GM18951 (cell line): ENCODE results near the gene FARP1.

ENCODE experiments used
- POLR2A ChIP-seq: IDR thresholded peaks from 4 replicates; pipeline ENCODE4 v1.6.1; 2011; ENCODE audit warnings: mild to moderate bottlenecking; ENCODE audit not compliant: insufficient read length, insufficient read depth; ENCODE audit errors: extremely low read depth
- in situ Hi-C: fragments of 300-500 bp; cut with MboI; formaldehyde crosslinking; loops from one replicate; pipeline ENCODE4 v1.12.0; 2022; ENCODE audit warnings: low sequenced_read_pairs, mixed read lengths, inconsistent platforms; ENCODE audit not compliant: unreplicated experiment

Gene FARP1

GRCh38 chr13:98189841-98190505 lies 47.1 kb downstream of the FARP1 start:
- no peak for TF ChIP-seq POLR2A
- in situ Hi-C loops = no loop called here

- no peak for TF ChIP-seq POLR2A
- in situ Hi-C loops = no loop called here
Measured at GRCh38 chr13:98190889-98191444, 48.1 kb downstream of the FARP1 start.

- in situ Hi-C loops = no loop called here
- TF ChIP-seq POLR2A = no peak
Measured at GRCh38 chr13:98192008-98192407, 49.1 kb downstream of the FARP1 start.

GRCh38 chr13:98195054-98195791 lies 52.3 kb downstream of the FARP1 start:
- in situ Hi-C loops = no loop called here
- no peak for TF ChIP-seq POLR2A

GRCh38 chr13:98198683-98199082 lies 55.8 kb downstream of the FARP1 start:
- no peak for TF ChIP-seq POLR2A
- in situ Hi-C loops = no loop called here

- TF ChIP-seq POLR2A = no peak
- in situ Hi-C loops = no loop called here
Measured at GRCh38 chr13:98199480-98199879, 56.6 kb downstream of the FARP1 start.

DNA sequence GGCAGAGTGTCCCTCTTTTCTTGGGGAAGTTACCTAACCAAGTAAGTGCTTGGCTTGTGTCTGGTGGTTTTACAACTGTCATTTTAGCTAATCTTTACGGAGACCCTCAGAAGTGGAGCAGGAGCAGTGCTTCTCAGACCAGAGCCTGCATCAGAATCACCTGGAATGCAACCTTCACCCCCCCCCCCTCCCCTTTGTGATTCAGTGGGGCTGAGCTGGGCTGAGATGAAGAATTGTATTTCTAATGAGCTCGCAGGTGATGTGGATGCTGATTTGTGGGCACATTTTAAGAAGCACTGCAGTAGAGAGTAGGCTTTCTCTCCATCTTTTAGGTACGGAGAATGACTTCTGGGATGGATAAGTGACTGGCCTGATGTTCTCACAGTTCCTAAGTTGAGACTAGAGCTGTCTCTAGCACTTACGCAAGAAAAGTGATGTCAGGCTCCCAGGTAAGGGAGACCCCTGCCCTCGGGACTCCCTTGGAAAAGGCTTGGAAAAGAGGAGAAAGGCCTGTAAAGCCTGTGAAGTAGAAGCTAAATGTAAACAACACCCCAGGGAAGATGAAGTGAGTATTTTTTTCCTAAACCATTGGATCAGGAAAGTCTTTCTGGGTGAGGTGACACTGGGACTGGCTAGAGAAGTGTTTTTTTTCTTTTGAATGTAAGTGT lies 57.5 kb downstream of the FARP1 start:
- in situ Hi-C loops = no loop called here

GRCh38 chr13:98201189-98201588 lies 58.3 kb downstream of the FARP1 start:
- in situ Hi-C loops = no loop called here
- no peak for TF ChIP-seq POLR2A

More for the DNA sequence above, 57.5 kb downstream of the FARP1 start:
- TF ChIP-seq POLR2A = no peak

DNA sequence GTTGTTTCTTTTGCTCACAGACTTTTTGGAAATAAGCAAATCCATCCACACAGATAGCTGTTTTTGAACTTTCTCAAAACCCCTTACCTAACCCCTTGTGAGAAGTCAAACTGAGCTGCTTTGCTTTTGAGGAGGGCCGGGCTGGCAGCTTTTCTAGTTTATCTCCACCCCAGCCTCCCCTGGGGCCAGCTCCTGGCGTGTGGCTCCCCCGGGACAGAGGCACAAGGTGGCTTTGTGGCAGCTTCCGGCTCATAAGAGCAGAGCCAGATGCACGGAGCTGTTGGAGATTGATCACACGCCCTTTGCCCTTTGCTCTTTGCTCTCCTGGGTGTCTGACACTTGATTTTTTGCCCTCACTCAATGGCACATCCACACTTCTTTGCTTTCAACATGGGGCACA lies 59.1 kb downstream of the FARP1 start:
- in situ Hi-C loops = no loop called here
- no peak for TF ChIP-seq POLR2A

- no peak for TF ChIP-seq POLR2A
- in situ Hi-C loops = no loop called here
Measured at GRCh38 chr13:98203646-98204326, 60.9 kb downstream of the FARP1 start.

DNA sequence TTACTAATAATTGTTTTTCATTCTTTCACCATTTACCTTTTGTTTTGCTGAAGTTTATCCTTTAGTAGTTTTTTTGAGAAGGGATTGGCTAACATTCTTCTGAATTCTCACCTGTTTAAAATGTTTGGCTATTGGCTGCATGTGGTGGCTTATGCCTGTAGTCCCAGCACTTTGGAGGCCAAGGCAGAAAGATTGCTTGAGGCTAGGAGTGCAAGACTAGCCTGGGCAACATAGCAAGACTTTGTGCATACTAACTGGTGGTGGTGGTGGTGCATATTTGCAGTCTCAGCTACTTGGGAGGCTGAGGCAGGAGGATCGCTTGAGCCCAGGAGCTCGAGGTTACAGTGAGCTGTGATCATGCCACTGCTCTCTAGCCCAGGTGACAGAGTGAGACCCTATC lies 61.7 kb downstream of the FARP1 start:
- TF ChIP-seq POLR2A = no peak

GRCh38 chr13:98206946-98207345 lies 64.1 kb downstream of the FARP1 start:
- in situ Hi-C loops = no loop called here
- TF ChIP-seq POLR2A = no peak

More for the DNA sequence above, 61.7 kb downstream of the FARP1 start:
- in situ Hi-C loops = no loop called here

GRCh38 chr13:98207416-98207815 lies 64.5 kb downstream of the FARP1 start:
- in situ Hi-C loops = no loop called here
- no peak for TF ChIP-seq POLR2A

DNA sequence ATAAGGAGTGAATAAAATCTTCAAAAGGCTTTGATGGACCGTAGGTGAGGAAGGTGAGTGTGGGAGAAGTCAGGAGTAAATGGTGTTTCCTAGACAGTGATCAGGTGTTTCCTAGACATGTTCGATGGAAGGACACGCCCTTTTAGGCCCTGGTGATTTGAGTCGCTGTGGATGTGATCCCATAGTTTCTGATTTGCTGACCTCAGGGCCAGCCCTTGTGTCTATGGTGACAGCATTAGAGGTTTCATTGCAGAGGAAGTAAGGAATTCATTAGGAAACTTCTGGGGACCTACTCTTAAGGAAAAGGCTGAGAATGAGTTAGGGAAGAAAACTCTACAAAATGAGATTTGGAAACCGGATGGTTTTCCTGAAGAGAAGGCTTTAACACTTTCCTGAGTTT lies 65.7 kb downstream of the FARP1 start:
- in situ Hi-C loops = no loop called here
- TF ChIP-seq POLR2A = no peak
